Measurements from ENCODE around the gene HPGD. TPM values are rescaled to one million over a fixed set of nuclear protein-coding genes. Genes with fewer than 3 reads are reported as not detected.

HPGD gene
- total RNA-seq, 3 donors from 2014 or later (not counting 1 experiment from before 2014, with no cell fraction given): 2.2 to 26.7 (median 12.0) TPM

GRCh38 chr4:174461466-174462106, 60.7 kb downstream of the HPGD start:
- Mint-ChIP-seq H3K4me1 (no peaks in the 10 kb centered on the region), H3K36me3 (no peaks in the 10 kb centered on the region), H3K27me3 (ENCODE audit: low read depth in 2 of 2) (peaks cover 7 to 16% of the 10 kb centered on the region in 2 donors), H3K4me3 (no peak overlapping the region), H3K27ac (no peak overlapping the region), H3K9me3 (no peaks in the 10 kb centered on the region)
- Histone ChIP-seq H3K4me3 (ENCODE audit: low read length) (no peak overlapping the region), H3K9me3 (ENCODE audit: control insufficient read depth, insufficient read depth, low read length) (peaks cover 3% of the 10 kb centered on the region), H3K36me3 (ENCODE audit: control insufficient read depth, insufficient read depth, low read length) (no peaks in the 10 kb centered on the region), H3K27me3 (ENCODE audit: control insufficient read depth, insufficient read depth, low read length) (no peaks in the 10 kb centered on the region), H3K4me1 (ENCODE audit: control insufficient read depth, insufficient read depth, low read length) (no peaks in the 10 kb centered on the region), H3K27ac (ENCODE audit: low read length) (no peak overlapping the region)
- WGBS (ENCODE audit: insufficient coverage): 85% methylated on average over 3 of the region's 3 CpGs
- no peak for TF ChIP-seq CTCF (IDR thresholded peaks at IDR 0.05)
- DNase-seq (no peak), ATAC-seq (no peak)
- intact Hi-C loops (cut with micrococcal nuclease): no loop called here

GRCh38 chr4:174460684-174461083, 61.6 kb downstream of the HPGD start:
- no peak overlapping the region for H3K27ac Mint-ChIP-seq
- peaks cover 8 to 16% of the 10 kb centered on the region in 2 donors for H3K27me3 Mint-ChIP-seq (ENCODE audit: low read depth in 2 of 2)
- DNase-seq (no peak), ATAC-seq (no peak)
- Histone ChIP-seq H3K4me3 (ENCODE audit: low read length) (no peak overlapping the region), H3K27ac (ENCODE audit: low read length) (no peak overlapping the region), H3K27me3 (ENCODE audit: control insufficient read depth, insufficient read depth, low read length) (no peaks in the 10 kb centered on the region), H3K9me3 (ENCODE audit: control insufficient read depth, insufficient read depth, low read length) (peaks cover 3% of the 10 kb centered on the region), H3K4me1 (ENCODE audit: control insufficient read depth, insufficient read depth, low read length) (no peaks in the 10 kb centered on the region), H3K36me3 (ENCODE audit: control insufficient read depth, insufficient read depth, low read length) (no peaks in the 10 kb centered on the region)
- intact Hi-C loops (cut with micrococcal nuclease): no loop called here
- no peak overlapping the region for H3K4me3 Mint-ChIP-seq
- no CpG with 5 or more reads among the region's 1 CpG for WGBS (ENCODE audit: insufficient coverage)
- no peak for TF ChIP-seq CTCF (IDR thresholded peaks at IDR 0.05)
- no peaks in the 10 kb centered on the region for H3K9me3 Mint-ChIP-seq
- H3K36me3 Mint-ChIP-seq: no peaks in the 10 kb centered on the region
- no peaks in the 10 kb centered on the region for H3K4me1 Mint-ChIP-seq

- Histone ChIP-seq H3K9me3 (ENCODE audit: control insufficient read depth, insufficient read depth, low read length) (no peaks in the 10 kb centered on the region), H3K4me3 (ENCODE audit: low read length) (no peak overlapping the region), H3K27me3 (ENCODE audit: control insufficient read depth, insufficient read depth, low read length) (no peaks in the 10 kb centered on the region), H3K4me1 (ENCODE audit: control insufficient read depth, insufficient read depth, low read length) (no peaks in the 10 kb centered on the region), H3K36me3 (ENCODE audit: control insufficient read depth, insufficient read depth, low read length) (no peaks in the 10 kb centered on the region), H3K27ac (ENCODE audit: low read length) (no peak overlapping the region)
- Mint-ChIP-seq H3K9me3 (no peaks in the 10 kb centered on the region), H3K4me1 (no peaks in the 10 kb centered on the region), H3K27ac (no peak overlapping the region), H3K4me3 (no peak overlapping the region), H3K36me3 (no peaks in the 10 kb centered on the region), H3K27me3 (ENCODE audit: low read depth in 2 of 2) (peaks cover 8 to 16% of the 10 kb centered on the region in 2 donors)
- no peak for ATAC-seq
- 89% methylated on average over 6 of the region's 6 CpGs for WGBS (ENCODE audit: insufficient coverage)
- intact Hi-C loops (cut with micrococcal nuclease): no loop called here
- TF ChIP-seq CTCF (IDR thresholded peaks at IDR 0.05): no peak
- DNase-seq: no peak
These were observed 64.8 kb downstream of the HPGD start for GRCh38 chr4:174457468-174457867.
